HG03354 (cell line): ENCODE results near the gene SPOCK3.
"Not testable (repeated sequence)": the region's sequence is repeated elsewhere in the genome, so short reads cannot be mapped to it uniquely, and the experiment has no call there.

ENCODE experiments used
- ATAC-seq: cut with Tn5 transposase; IDR thresholded peaks from one replicate; pipeline ENCODE4 v1.9.1; 2021; ENCODE audit warnings: mild to moderate bottlenecking; ENCODE audit not compliant: unreplicated experiment, poor library complexity, severe bottlenecking

SPOCK3 gene

GRCh38 chr4:166842795-166843261 lies 391.5 kb downstream of the SPOCK3 start:
- no peak for ATAC-seq

GRCh38 chr4:166839615-166840251 lies 394.6 kb downstream of the SPOCK3 start:
- peak; percentile 82 for ATAC-seq

- peak; percentile 70 for ATAC-seq
Measured at GRCh38 chr4:166838975-166839614, 395.2 kb downstream of the SPOCK3 start.

GRCh38 chr4:166836865-166837264 lies 397.4 kb downstream of the SPOCK3 start:
- no peak for ATAC-seq

GRCh38 chr4:166827629-166828028 lies 406.7 kb downstream of the SPOCK3 start:
- ATAC-seq, result no peak

GRCh38 chr4:166827167-166827566 lies 407.1 kb downstream of the SPOCK3 start:
- ATAC-seq, result no peak

GRCh38 chr4:166823848-166824247 lies 410.4 kb downstream of the SPOCK3 start:
- ATAC-seq, result no peak

- no peak for ATAC-seq
Measured at GRCh38 chr4:166823126-166823525, 411.2 kb downstream of the SPOCK3 start.

- no peak for ATAC-seq
Measured at GRCh38 chr4:166822386-166822785, 411.9 kb downstream of the SPOCK3 start.

- ATAC-seq, result no peak
Measured at GRCh38 chr4:166816890-166817289, 417.4 kb downstream of the SPOCK3 start.

- ATAC-seq, result no peak
Measured at GRCh38 chr4:166808380-166808779, 425.9 kb downstream of the SPOCK3 start.

- ATAC-seq, result no peak
Measured at GRCh38 chr4:166802346-166802745, 431.9 kb downstream of the SPOCK3 start.

GRCh38 chr4:166798126-166798525 lies 436.2 kb downstream of the SPOCK3 start:
- no peak for ATAC-seq

- no peak for ATAC-seq
Measured at GRCh38 chr4:166777760-166778159, 456.5 kb downstream of the SPOCK3 start.

- ATAC-seq, result no peak
Measured at GRCh38 chr4:166763018-166763417, 471.3 kb downstream of the SPOCK3 start.

- no peak for ATAC-seq
Measured at GRCh38 chr4:166741742-166742141, 492.6 kb downstream of the SPOCK3 start.

- ATAC-seq, result not testable (repeated sequence)
Measured at GRCh38 chr4:166739215-166739614, 495.1 kb downstream of the SPOCK3 start.

GRCh38 chr4:166737430-166737829 lies 496.9 kb downstream of the SPOCK3 start:
- no peak for ATAC-seq

- ATAC-seq, result no peak
Measured at GRCh38 chr4:166735553-166735952, 498.7 kb downstream of the SPOCK3 start.

- no peak for ATAC-seq
Measured at GRCh38 chr4:166734797-166735196, 499.5 kb downstream of the SPOCK3 start.

GRCh38 chr4:166733686-166734085 lies 500.6 kb downstream of the SPOCK3 start:
- no peak for ATAC-seq
